ENCODE data around the gene MACROD2.

The MACROD2 gene

DNA sequence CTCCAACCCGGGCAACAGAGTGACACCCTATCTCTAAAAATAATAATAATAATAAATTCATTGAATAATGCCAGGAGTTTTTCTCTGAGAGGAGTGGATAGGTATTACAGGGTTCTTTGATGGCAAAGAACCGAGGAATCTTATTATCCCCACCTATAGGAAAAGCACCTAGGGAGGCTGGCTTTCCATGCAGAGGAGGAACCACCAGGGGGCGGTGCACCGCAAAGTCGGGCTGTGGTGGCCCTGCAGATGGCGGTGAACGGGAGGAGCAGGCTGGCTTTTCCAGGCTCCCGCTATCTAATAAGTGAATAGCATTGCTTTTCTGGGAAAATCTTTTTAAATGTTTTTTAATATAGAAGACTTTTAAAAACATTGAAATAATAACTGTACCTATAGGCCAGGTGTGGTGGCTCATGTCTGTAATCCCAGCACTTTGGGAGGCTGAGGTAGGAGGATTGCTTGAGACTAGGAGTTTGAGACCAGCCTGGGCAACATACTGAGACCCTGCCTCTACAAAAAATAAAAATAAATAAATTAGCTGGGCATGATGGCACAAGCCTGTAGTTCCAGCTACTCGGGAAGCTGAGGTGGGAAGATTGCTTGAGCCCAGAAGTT, 1713.8 kb downstream of the MACROD2 start:
- peak; percentile 93 for TF ChIP-seq CTCF (IDR thresholded peaks at IDR 0.05; ENCODE audit: insufficient read depth, low read length, poor library complexity, severe bottlenecking)
- no peaks in the 10 kb centered on the region for H3K27me3 ChIP-seq (replicated peaks; ENCODE audit: control insufficient read depth, insufficient read depth, low read length)
- H3K4me3 ChIP-seq (replicated peaks; ENCODE audit: low read depth, low read length), result no peak overlapping the region
- H3K36me3 ChIP-seq (ENCODE audit: control insufficient read depth, insufficient read depth, low read length), result no peaks in the 10 kb centered on the region
- DNase-seq (ENCODE audit: extremely low read depth, insufficient read length), result peak; percentile 28

DNA sequence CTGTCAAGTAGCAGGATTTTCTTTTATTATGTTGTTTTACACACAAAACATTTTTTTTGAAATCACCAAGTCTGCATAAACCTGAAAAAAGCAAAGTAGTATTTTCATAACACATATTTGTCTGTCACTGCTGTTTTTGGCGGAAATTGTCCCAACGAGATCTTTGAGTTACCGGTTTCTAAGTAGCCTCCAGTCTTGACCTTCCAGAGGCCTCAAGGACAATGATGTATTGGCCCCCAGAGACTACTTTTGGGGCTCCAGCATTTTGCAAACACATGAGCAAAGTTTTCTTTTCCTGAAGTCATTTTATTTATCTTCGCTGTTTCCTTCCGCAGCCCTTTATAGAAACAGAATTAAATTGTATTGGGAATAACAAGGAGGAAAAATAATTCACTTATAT, 1715.3 kb downstream of the MACROD2 start:
- no peak overlapping the region for H3K4me3 ChIP-seq (replicated peaks; ENCODE audit: low read depth, low read length)
- no peaks in the 10 kb centered on the region for H3K36me3 ChIP-seq (ENCODE audit: control insufficient read depth, insufficient read depth, low read length)
- H3K27me3 ChIP-seq (replicated peaks; ENCODE audit: control insufficient read depth, insufficient read depth, low read length), result no peaks in the 10 kb centered on the region
- DNase-seq (ENCODE audit: extremely low read depth, insufficient read length), result no peak
- TF ChIP-seq CTCF (IDR thresholded peaks at IDR 0.05; ENCODE audit: insufficient read depth, low read length, poor library complexity, severe bottlenecking), result no peak

DNA sequence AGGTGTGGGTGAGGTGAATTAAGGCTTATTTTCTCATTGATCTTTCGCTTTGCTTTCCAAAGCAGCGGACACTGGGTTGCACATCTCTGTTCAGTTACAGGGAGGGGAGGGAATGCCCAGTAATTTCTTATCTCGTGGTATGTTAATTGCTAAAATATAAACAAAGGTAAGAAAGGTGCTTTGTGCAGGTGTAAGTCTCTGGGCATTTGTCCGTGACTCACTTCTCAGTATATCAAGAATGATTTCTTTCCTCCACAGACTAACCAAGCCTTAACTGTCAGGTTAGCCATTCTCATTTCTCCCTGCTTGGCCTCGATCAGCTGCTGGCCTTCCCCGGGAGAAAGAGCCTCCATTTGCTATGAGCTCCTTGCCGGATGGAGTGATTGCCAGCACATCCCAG, 1715.9 kb downstream of the MACROD2 start:
- no peak for TF ChIP-seq CTCF (IDR thresholded peaks at IDR 0.05; ENCODE audit: insufficient read depth, low read length, poor library complexity, severe bottlenecking)
- DNase-seq (ENCODE audit: extremely low read depth, insufficient read length), result no peak
- H3K27me3 ChIP-seq (replicated peaks; ENCODE audit: control insufficient read depth, insufficient read depth, low read length), result no peaks in the 10 kb centered on the region
- H3K4me3 ChIP-seq (replicated peaks; ENCODE audit: low read depth, low read length), result no peak overlapping the region
- H3K36me3 ChIP-seq (ENCODE audit: control insufficient read depth, insufficient read depth, low read length), result no peaks in the 10 kb centered on the region

DNA sequence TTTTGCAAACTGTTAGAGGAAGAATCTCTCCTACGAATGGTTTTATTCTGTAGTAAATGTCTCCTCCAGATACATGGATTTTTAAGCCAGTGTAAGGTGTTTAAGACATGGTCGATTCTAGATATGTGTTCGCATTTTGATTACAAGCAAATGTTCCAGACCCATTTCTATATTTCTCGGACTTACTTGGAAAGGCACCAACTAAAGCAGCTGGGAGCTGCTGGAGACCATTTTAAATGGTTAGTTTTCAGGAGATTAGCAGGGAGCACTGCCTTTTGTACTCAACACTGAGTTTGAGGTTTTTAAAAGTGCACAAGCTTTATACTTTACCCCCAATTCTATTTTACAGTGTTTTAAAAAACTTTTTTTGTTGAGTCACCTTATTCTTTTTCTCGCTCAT, 1720.9 kb downstream of the MACROD2 start:
- TF ChIP-seq CTCF (IDR thresholded peaks at IDR 0.05; ENCODE audit: insufficient read depth, low read length, poor library complexity, severe bottlenecking), result no peak
- Histone ChIP-seq H3K27me3 (replicated peaks; ENCODE audit: control insufficient read depth, insufficient read depth, low read length) (no peaks in the 10 kb centered on the region), H3K4me3 (replicated peaks; ENCODE audit: low read depth, low read length) (no peak overlapping the region), H3K36me3 (ENCODE audit: control insufficient read depth, insufficient read depth, low read length) (no peaks in the 10 kb centered on the region)
- no peak for DNase-seq (ENCODE audit: extremely low read depth, insufficient read length)

- TF ChIP-seq CTCF (IDR thresholded peaks at IDR 0.05; ENCODE audit: insufficient read depth, low read length, poor library complexity, severe bottlenecking), result no peak
These were observed 1731.1 kb downstream of the MACROD2 start for GRCh38 chr20:15726416-15726815.

DNA sequence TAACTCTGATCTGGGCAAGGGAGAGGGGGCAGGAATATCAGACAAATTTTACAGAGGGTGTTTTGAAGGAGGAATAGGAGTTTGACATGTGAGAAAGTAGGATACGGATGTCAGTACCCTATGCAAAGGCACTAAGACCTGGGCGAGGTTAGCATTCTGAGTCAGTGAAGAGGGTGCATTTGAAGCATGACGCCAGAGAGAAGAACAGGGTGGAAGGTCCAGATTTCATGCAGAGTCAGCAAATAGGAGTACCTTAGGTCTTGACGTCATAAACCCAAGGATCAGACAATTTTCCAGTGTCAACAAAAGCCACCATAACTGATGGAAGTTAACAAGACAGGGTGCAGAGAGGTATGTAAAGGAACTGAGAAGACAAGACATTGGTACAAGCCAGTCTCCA, 1738.7 kb downstream of the MACROD2 start:
- Histone ChIP-seq H3K4me3 (replicated peaks; ENCODE audit: low read depth, low read length) (no peak overlapping the region), H3K27me3 (replicated peaks; ENCODE audit: control insufficient read depth, insufficient read depth, low read length) (no peaks in the 10 kb centered on the region), H3K36me3 (ENCODE audit: control insufficient read depth, insufficient read depth, low read length) (no peaks in the 10 kb centered on the region)
- TF ChIP-seq CTCF (IDR thresholded peaks at IDR 0.05; ENCODE audit: insufficient read depth, low read length, poor library complexity, severe bottlenecking), result no peak
- DNase-seq (ENCODE audit: extremely low read depth, insufficient read length), result no peak

More at GRCh38 chr20:15726416-15726815, 1731.1 kb downstream of the MACROD2 start:
- Histone ChIP-seq H3K36me3 (ENCODE audit: control insufficient read depth, insufficient read depth, low read length) (no peaks in the 10 kb centered on the region), H3K4me3 (replicated peaks; ENCODE audit: low read depth, low read length) (no peak overlapping the region), H3K27me3 (replicated peaks; ENCODE audit: control insufficient read depth, insufficient read depth, low read length) (no peaks in the 10 kb centered on the region)
- DNase-seq (ENCODE audit: extremely low read depth, insufficient read length), result no peak

All from GM06990 (cell line).